Heart right ventricle (tissue), 16 donors: ENCODE measurements around the gene RBMS3. TPM values are rescaled to one million over a fixed set of nuclear protein-coding genes. Genes with fewer than 3 reads are reported as not detected.

Experiments used
- ATAC-seq, 8 donors: fragments of 200-7000 bp; cut with Tn5 transposase; one replicate each; pipeline ENCODE4 v1.9.1; 2020; ENCODE audit warnings: mild to moderate bottlenecking in 8 of 8, moderate library complexity in 8 of 8, moderate number of reproducible peaks in 1 of 8
- DNase-seq, 2 donors: peaks; one replicate each; pipeline ENCODE4 v3.0.0-alpha.2; 2020
- H3K27ac ChIP-seq, 10 donors: fragments of 200-600 bp; sonication (generic) in 2 of 10; one replicate each; pipeline versions ENCODE4 v1.5.0 to v1.8.0; 2020 to 2022; ENCODE audit warnings: mild to moderate bottlenecking in 3 of 10
- H3K27me3 ChIP-seq, 7 donors: fragments of 200-600 bp; one replicate each; pipeline ENCODE4 v1.8.0; 2021 to 2022; ENCODE audit warnings: mild to moderate bottlenecking in 2 of 7
- H3K36me3 ChIP-seq, 9 donors: fragments of 200-600 bp; sonication (generic) in 1 of 9; one replicate each; pipeline versions ENCODE4 v1.5.0 to v1.8.0; 2020 to 2022; ENCODE audit warnings: mild to moderate bottlenecking in 2 of 9
- H3K4me1 ChIP-seq, 9 donors: fragments of 200-600 bp; sonication (generic) in 1 of 9; one replicate each; pipeline versions ENCODE4 v1.5.0 to v1.8.0; 2020 to 2022; ENCODE audit warnings: mild to moderate bottlenecking in 4 of 9
- H3K4me3 ChIP-seq, 10 donors: fragments of 200-600 bp; sonication (generic) in 2 of 10; one replicate each; pipeline versions ENCODE4 v1.5.0 to v1.8.0; 2020 to 2022; ENCODE audit warnings: mild to moderate bottlenecking in 7 of 10, moderate library complexity in 2 of 10
- H3K9me3 ChIP-seq, 11 donors: fragments of 200-600 bp in 10 of 11; sonication (generic) in 2 of 11; one replicate each; pipeline versions ENCODE4 v1.5.0 to v1.8.0; 2013 to 2022; ENCODE audit warnings: mild to moderate bottlenecking in 2 of 11, control low read depth in 1 of 11, moderate library complexity in 1 of 11
- WGBS, 2 donors: extraction: QIAGEN DNeasy Blood & Tissue Kit; methylation state at CpG; one replicate each; pipeline ENCODE4 v1.1.7; 2013; ENCODE audit warnings: inconsistent platforms in 1 of 2; 5-methylcytosine and 5-hydroxymethylcytosine counted together
- intact Hi-C, 10 donors: fragments of 100-400 bp; cut with DNase I; formaldehyde crosslinking; loops; one replicate each; pipeline versions ENCODE4 v1.11.1 to v1.14.2; 2022
- polyA plus RNA-seq, 2 donors: library from polyadenylated mRNA; stranded (reverse); fragments of 200-250 nt; gene quantifications; one replicate each; pipeline ENCODE4 v1.2.3, GENCODE V29; 2013
- total RNA-seq, 10 donors: library from RNA; stranded (reverse); fragmentation: NEBNext Ultra II Directional in 3 of 10; extraction: Animal tissue kit (Norgen Biotek cat#: 25700) in 3 of 10; gene quantifications; one replicate each; pipeline versions ENCODE4 v1.2.1 to v1.2.4, GENCODE V29; 2021 to 2023
- TF ChIP-seq, protein P1 (sequence below), 9 donors: fragments of 200-600 bp; sonication (generic) in 2 of 9; IDR thresholded peaks; one replicate each; pipeline versions ENCODE4 v1.5.0 to v1.8.0; 2021 to 2022; ENCODE audit warnings: antibody characterized with exemption in 9 of 9, mild to moderate bottlenecking in 5 of 9, moderate library complexity in 1 of 9
- donor health status: Arrhythmogenic right ventricular cardiomyopathy.
- donor health status: ischemic (EF 13 %, LVEDD 7.1; RV severe dilation, severe dysfunction).
- donor health status: healthy with polysubstance abuse.
- donor health status: DM: no; HTN: yes; CAD: no.
- donor health status: DM: no; HTN: no; CAD: no.
- donor health status: ischemic (EF 25% LVEDD 6.9; RV normal size, moderate dysfunction).
- donor health status: ischemic (EF 25% LVEDD 5.7; RV mildly dilated, moderate dysfunction).
- donor health status: healthy.
- donor health status: DM: yes; HTN: yes; CAD: no.
- donor health status: Ischemic cardiomyopathy.
- donor health status: ischemic (EF 35%, LVEDD 5.7; RV mildly dilated, moderate dysfunction).
- donor health status: nonischemic (EF 11% LVEDD 7.7; RV severe dilation, severe dysfunction).
- donor health status: DM: yes; HTN: yes; CAD: no.
- donor health status: PGD.
- donor health status: ischemic (EF 29% LVEDD 5.4; RV normal size, mild dysfunction).
- donor health status: nonischemic (EF 23%, LVEDD 6.1; RV moderate dilation, normal function).

RBMS3 gene
- total and polyA plus RNA-seq, 12 donors: 3.2 to 41.1 (median 26.4) TPM

DNA sequence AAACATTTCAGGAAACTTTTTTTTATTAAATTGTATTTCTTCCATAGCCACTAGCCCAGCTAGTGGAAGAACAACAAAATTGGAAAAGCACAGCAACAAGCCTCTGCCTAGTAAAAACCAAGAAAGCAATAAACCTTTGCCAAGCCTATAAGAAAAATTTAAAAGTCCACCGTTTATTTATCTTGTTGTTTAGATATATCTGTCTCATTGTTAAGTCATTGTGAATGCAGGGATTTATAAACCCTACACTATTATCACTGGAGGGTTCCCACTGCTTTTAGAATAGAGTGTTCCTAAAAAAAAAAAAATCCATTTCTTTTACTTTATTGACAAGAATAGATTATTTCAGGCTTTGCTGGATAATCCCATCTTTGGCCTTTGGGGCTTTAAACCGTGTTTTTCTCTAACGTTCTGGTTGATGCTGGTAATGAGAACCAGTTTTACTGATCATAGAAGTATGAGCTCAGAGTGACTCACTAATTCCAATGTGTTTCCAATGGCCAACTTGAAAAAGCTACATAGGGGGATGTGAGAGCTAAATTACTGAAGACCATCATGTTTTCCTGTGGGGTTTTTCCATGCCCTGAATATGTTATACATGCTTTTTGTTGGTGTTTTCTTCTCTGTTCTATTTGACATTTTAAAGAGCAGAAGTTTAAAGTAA, 634.1 kb downstream of the RBMS3 start:
- H3K27ac ChIP-seq: peak overlapping the region in 1 of 10 donors; percentile 10
- H3K4me3 ChIP-seq: no peak overlapping the region
- TF ChIP-seq, protein P1, sequence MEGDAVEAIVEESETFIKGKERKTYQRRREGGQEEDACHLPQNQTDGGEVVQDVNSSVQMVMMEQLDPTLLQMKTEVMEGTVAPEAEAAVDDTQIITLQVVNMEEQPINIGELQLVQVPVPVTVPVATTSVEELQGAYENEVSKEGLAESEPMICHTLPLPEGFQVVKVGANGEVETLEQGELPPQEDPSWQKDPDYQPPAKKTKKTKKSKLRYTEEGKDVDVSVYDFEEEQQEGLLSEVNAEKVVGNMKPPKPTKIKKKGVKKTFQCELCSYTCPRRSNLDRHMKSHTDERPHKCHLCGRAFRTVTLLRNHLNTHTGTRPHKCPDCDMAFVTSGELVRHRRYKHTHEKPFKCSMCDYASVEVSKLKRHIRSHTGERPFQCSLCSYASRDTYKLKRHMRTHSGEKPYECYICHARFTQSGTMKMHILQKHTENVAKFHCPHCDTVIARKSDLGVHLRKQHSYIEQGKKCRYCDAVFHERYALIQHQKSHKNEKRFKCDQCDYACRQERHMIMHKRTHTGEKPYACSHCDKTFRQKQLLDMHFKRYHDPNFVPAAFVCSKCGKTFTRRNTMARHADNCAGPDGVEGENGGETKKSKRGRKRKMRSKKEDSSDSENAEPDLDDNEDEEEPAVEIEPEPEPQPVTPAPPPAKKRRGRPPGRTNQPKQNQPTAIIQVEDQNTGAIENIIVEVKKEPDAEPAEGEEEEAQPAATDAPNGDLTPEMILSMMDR (IDR thresholded peaks at IDR 0.05): no peak
- DNase-seq (no peak), ATAC-seq (peak in 2 of 8 donors; percentile 34 to 44)
- H3K36me3 ChIP-seq: no peaks in the 10 kb centered on the region
- H3K9me3 ChIP-seq: peaks cover 0 to 8% (median 0%) of the 10 kb centered on the region in 11 donors
- no peaks in the 10 kb centered on the region for H3K4me1 ChIP-seq
- 78 to 82% methylated on average over 3 of the region's 3 CpGs for WGBS, 2 donors
- intact Hi-C loops: no loop called here
- no peaks in the 10 kb centered on the region for H3K27me3 ChIP-seq

DNA sequence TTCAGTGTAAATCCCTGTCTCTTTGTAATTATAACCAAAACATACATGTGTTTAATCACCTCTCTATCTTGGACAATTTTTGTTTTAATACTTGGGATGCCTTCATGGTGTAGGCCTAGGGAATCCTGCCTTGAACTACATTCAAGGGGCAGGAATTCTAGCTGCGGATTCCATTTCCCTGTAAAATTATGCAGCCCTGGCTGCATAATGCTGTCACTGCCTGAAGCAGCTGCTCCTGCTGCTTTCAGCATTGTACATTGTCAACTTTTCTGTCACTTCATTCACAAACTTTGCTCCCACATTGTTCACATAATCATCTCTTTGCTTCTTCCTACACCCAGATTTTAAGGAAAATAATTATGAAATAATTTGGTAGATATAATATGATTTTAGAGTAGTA, 638.7 kb downstream of the RBMS3 start:
- Histone ChIP-seq H3K4me3 (no peak overlapping the region), H3K36me3 (no peaks in the 10 kb centered on the region), H3K9me3 (peaks cover 0 to 2% (median 0%) of the 10 kb centered on the region in 11 donors), H3K27me3 (no peaks in the 10 kb centered on the region), H3K4me1 (peaks cover 0 to 14% (median 3%) of the 10 kb centered on the region in 9 donors), H3K27ac (peak overlapping the region in 1 of 10 donors; percentile 23)
- DNase-seq (no peak), ATAC-seq (no peak)
- TF ChIP-seq, protein P1 (IDR thresholded peaks at IDR 0.05): no peak
- intact Hi-C loops: no loop called here
- WGBS, 2 donors: 72 to 77% methylated on average over 1 of the region's 1 CpG

DNA sequence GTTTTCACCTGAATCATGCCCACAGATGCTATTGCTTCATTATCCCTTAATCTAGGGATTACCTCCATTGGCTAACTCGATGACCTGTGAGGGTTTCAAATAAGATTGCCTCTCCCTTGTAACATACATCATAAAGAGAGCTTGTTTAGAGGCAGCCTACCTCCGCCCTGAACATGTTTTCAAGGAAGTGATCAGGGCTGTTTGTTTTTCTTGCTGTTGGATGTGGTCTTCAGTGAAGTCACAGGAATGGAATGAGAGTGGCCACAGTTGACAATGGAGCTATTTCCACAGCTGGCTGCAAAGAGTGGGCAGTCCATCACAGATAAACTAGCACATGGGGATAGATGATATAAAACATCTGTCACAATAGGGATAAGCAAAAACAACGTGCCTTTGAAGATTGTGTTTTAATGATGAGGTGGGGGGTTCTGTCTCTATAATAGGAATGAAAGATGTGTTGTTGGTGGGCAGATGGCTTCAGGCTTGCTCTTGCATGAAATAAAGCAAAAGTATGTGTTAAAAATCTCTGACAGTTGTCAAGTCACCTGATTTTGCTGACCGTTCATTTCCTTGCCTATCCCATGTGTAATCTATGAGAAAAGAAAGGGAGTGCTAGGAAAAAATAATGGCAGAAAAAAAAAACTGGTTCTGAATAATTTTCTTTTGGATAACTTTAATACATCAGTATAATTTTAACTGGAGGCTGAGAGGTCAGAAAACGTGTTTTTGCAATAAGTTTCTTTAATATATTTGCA, 642.3 kb downstream of the RBMS3 start:
- intact Hi-C loops: no loop called here
- Histone ChIP-seq H3K4me1 (peaks cover 0 to 20% (median 3%) of the 10 kb centered on the region in 9 donors), H3K4me3 (no peak overlapping the region), H3K9me3 (no peaks in the 10 kb centered on the region), H3K36me3 (no peaks in the 10 kb centered on the region), H3K27ac (peak overlapping the region in 4 of 10 donors; percentile 3 to 36 (median 14)), H3K27me3 (no peaks in the 10 kb centered on the region)
- TF ChIP-seq, protein P1 (IDR thresholded peaks at IDR 0.05): no peak
- DNase-seq (peak in 1 of 2 donors; percentile 30), ATAC-seq (peak in 7 of 8 donors; percentile 89 to 96 (median 91))
- WGBS, 2 donors: 51 to 52% methylated on average over 5 of the region's 5 CpGs

DNA sequence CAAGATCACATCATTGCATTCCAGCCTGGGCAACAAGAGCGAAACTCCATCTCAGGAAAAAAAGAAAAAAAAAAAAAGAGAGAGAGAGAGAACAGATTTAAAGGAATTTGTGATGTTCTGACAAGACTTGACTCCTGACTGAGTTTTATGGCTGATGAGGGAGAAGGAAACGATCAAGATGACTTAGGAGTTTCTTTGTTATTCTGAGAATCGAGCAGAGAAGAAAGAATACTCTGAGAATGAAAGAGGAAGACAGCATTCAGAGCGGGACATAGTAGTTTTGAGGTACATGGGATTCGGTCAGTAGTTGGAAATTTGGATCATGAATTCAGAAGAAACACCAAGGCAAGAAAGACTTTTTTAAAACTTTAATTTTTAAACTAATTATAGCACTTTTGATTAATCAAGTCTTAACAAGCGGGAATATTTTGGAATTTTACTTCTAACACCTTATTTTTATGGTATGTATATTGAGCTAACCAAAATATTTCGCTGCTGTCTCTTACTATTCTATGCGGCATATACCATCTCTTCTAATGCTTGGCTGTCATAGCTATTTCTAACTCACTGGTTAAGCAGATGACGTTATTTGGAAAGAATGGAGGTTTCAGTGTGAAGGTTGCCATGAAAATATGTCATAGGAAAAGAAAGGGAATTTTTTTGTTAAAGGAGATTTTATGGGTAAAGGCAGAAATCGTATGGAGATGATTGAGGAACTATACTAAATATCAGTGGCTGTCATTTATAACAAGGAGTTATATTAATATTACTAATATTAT, 644.1 kb downstream of the RBMS3 start:
- Histone ChIP-seq H3K4me3 (no peak overlapping the region), H3K27ac (peak overlapping the region in 1 of 10 donors; percentile 42)

More for the DNA sequence above, 644.1 kb downstream of the RBMS3 start:
- Histone ChIP-seq H3K27me3 (no peaks in the 10 kb centered on the region), H3K9me3 (no peaks in the 10 kb centered on the region), H3K36me3 (no peaks in the 10 kb centered on the region), H3K4me1 (peaks cover 0 to 20% (median 3%) of the 10 kb centered on the region in 9 donors)
- intact Hi-C loops: no loop called here
- no peak for ATAC-seq
- DNase-seq: no peak
- 88 to 91% methylated on average over 10 of the region's 10 CpGs for WGBS, 2 donors
- TF ChIP-seq, protein P1 (IDR thresholded peaks at IDR 0.05): no peak
